Measurements from ENCODE around the gene SYNGR1.

DNA sequence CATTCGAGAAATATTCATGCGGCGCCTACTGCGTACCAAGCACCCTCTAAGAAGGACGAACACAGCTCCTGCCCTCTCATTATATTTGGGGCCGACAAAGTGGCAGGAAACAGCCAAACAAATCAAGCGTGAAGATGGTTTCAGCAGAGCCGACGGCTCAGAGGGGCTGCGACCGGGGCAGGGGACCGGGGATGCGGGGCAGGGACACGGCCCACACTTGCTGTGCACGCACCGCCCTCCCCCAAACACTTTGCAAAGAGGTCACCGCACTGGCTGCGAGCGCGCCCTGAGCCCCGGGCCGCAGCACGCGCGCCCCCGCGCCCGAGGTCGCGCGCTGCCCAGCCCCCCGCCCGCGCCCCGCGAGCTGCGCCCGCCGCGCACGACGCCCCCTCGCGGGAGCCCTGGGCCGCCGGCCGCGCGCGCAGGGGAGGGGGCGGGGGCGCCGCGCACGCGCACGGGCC, 255 bp upstream of the SYNGR1 start:
- TF ChIP-seq POLR2A (IDR thresholded peaks at IDR 0.05): no peak
- TF ChIP-seq, protein P1, sequence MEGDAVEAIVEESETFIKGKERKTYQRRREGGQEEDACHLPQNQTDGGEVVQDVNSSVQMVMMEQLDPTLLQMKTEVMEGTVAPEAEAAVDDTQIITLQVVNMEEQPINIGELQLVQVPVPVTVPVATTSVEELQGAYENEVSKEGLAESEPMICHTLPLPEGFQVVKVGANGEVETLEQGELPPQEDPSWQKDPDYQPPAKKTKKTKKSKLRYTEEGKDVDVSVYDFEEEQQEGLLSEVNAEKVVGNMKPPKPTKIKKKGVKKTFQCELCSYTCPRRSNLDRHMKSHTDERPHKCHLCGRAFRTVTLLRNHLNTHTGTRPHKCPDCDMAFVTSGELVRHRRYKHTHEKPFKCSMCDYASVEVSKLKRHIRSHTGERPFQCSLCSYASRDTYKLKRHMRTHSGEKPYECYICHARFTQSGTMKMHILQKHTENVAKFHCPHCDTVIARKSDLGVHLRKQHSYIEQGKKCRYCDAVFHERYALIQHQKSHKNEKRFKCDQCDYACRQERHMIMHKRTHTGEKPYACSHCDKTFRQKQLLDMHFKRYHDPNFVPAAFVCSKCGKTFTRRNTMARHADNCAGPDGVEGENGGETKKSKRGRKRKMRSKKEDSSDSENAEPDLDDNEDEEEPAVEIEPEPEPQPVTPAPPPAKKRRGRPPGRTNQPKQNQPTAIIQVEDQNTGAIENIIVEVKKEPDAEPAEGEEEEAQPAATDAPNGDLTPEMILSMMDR (IDR thresholded peaks at IDR 0.05): no peak
